BJ (cell line): ENCODE measurements around the gene ADGRG3. TPM values are rescaled to one million over a fixed set of nuclear protein-coding genes. Genes with fewer than 3 reads are reported as not detected.

Experiments used
- CTCF ChIA-PET: fragments of 350-600 bp; formaldehyde crosslinking; extraction: SDS; loops from one replicate; lab custom pipeline; 2021; ENCODE audit warnings: antibody characterized with exemption, inconsistent platforms; lab: Yijun Ruan, JAX
- POLR2A ChIA-PET: fragments of 300-600 bp; sonication (Branson Sonifier 250); formaldehyde crosslinking; extraction: SDS; loops from one replicate; lab custom pipeline; 2021; ENCODE audit warnings: antibody characterized with exemption; lab: Charles Lee
- DNase-seq: peaks from one replicate; pipeline ENCODE4 v3.0.0-alpha.2; 2011; ENCODE audit warnings: low read depth
- H3K27me3 ChIP-seq: 2 replicates; pipeline ENCODE4 v1.6.0; 2011; ENCODE audit warnings: low read length; ENCODE audit not compliant: control insufficient read depth, insufficient read depth
- H3K36me3 ChIP-seq: 2 replicates; pipeline ENCODE4 v1.5.1; 2011; ENCODE audit warnings: low read length; ENCODE audit not compliant: control insufficient read depth, insufficient read depth
- H3K4me3 ChIP-seq: 2 replicates; pipeline ENCODE4 v1.5.1; 2011; ENCODE audit warnings: low read depth, mild to moderate bottlenecking, control low read depth, low read length
- CTCF ChIP-seq: IDR thresholded peaks from 2 replicates; pipeline ENCODE4 v1.5.1; 2011; ENCODE audit warnings: low read depth, mild to moderate bottlenecking, control low read depth, inconsistent platforms, low read length, moderate library complexity; ENCODE audit not compliant: insufficient read depth
- polyA plus RNA-seq: library from polyadenylated mRNA; depleted of rRNA; stranded (reverse); fragments of >200 nt; gene quantifications from 2 replicates; pipeline ENCODE4 v1.2.3, GENCODE V29; 2011

The ADGRG3 gene
- polyA plus RNA-seq, 1 experiment = not detected

- DNase-seq = no peak
- H3K27me3 ChIP-seq = no peaks in the 10 kb centered on the region
- H3K36me3 ChIP-seq = no peaks in the 10 kb centered on the region
- ChIA-PET CTCF (interaction anchor here (1.6 to 4.0 kb wide), 5 partner anchors 14 to 34 kb away, joined by 6 to 18 read pairs (median 7); no protein-coding TSS in a partner anchor), POLR2A (no interaction called here)
- H3K4me3 ChIP-seq = no peak overlapping the region
- TF ChIP-seq CTCF = no peak
Observed at GRCh38 chr16:57624806-57625500, 43.2 kb upstream of the ADGRG3 start.

- no peak for DNase-seq
- POLR2A ChIA-PET = no interaction called here
Observed at GRCh38 chr16:57626420-57627170, 41.5 kb upstream of the ADGRG3 start.

GRCh38 chr16:57627184-57627871 is 40.8 kb upstream of the ADGRG3 start:
- Histone ChIP-seq H3K36me3 (no peaks in the 10 kb centered on the region), H3K4me3 (no peak overlapping the region), H3K27me3 (no peaks in the 10 kb centered on the region)
- peak; percentile 58 for TF ChIP-seq CTCF
- peak; percentile 63 for DNase-seq
- ChIA-PET CTCF (interaction anchor here (0.8 to 4.0 kb wide), 8 partner anchors 10 to 236 kb away, joined by 3 to 18 read pairs (median 4); no protein-coding TSS in a partner anchor), POLR2A (no interaction called here)

More at GRCh38 chr16:57626420-57627170, 41.5 kb upstream of the ADGRG3 start:
- CTCF ChIA-PET = interaction anchor here (0.8 to 4.0 kb wide), 8 partner anchors 11 to 237 kb away, joined by 3 to 18 read pairs (median 4); no protein-coding TSS in a partner anchor
- no peak overlapping the region for H3K4me3 ChIP-seq
- H3K36me3 ChIP-seq = no peaks in the 10 kb centered on the region
- TF ChIP-seq CTCF = no peak
- H3K27me3 ChIP-seq = no peaks in the 10 kb centered on the region

GRCh38 chr16:57628008-57628781 is 39.9 kb upstream of the ADGRG3 start, which contains the start of gene ADGRG1:
Gene ADGRG1 (plus strand): TSS chr16:57628630. CDS start chr16:57650288, 21,658 bp downstream.
- DNase-seq = peak; percentile 79
- Histone ChIP-seq H3K27me3 (no peaks in the 10 kb centered on the region), H3K36me3 (no peaks in the 10 kb centered on the region), H3K4me3 (peak within 1 kb of the TSS; percentile 2; the same call in 1 of the 2 replicates)
- TF ChIP-seq CTCF = peak; percentile 18; the same call in 1 of the 2 replicates
- POLR2A ChIA-PET = no interaction called here
- CTCF ChIA-PET = interaction anchor here (0.7 to 4.0 kb wide), 6 partner anchors 9 to 52 kb away, joined by 3 to 18 read pairs (median 6); no protein-coding TSS in a partner anchor
